ENCODE results near the gene POLR3B. TPM values are rescaled to one million over a fixed set of nuclear protein-coding genes. Genes with fewer than 3 reads are reported as not detected.

The POLR3B gene
- total and polyA plus RNA-seq, 9 of the 15 experiments (the other 6 are each of a cell fraction or from before 2014, with no cell fraction given): 7.6 to 17.9 (median 14.4) TPM

GRCh38 chr12:106517314-106517713 is 159.8 kb downstream of the POLR3B start:
- WGBS (ENCODE audit: insufficient coverage, low coverage, missing lambda C conversion rate): 15% methylated on average over 1 of the region's 1 CpG
- Histone ChIP-seq H3K36me3 (ENCODE audit: control insufficient read depth, insufficient read depth, low read length) (no peaks in the 10 kb centered on the region), H3K9ac (ENCODE audit: insufficient read depth in 1 of 2, low read depth in 2 of 2, low read length in 2 of 2) (no peak overlapping the region), H3K9me3 (replicated peaks; ENCODE audit: control insufficient read depth, insufficient read depth, low read depth, low read length) (no peaks in the 10 kb centered on the region), H4K20me1 (replicated peaks; ENCODE audit: control insufficient read depth, insufficient read depth, low read length) (no peaks in the 10 kb centered on the region), H3K4me3 (no peak overlapping the region), H3K4me2 (ENCODE audit: insufficient read depth, low read length) (no peak overlapping the region), H3K27ac (ENCODE audit: extremely low read depth, low read depth, low read length) (no peak overlapping the region), H2AFZ (ENCODE audit: low read depth, low read length) (no peak overlapping the region), H3K9me1 (ENCODE audit: control insufficient read depth, insufficient read depth, low read length) (no peaks in the 10 kb centered on the region), H3K79me2 (ENCODE audit: control insufficient read depth, insufficient read depth, low read length) (no peaks in the 10 kb centered on the region), H3K27me3 (ENCODE audit: control insufficient read depth in 2 of 2, insufficient read depth in 2 of 2, low read length in 2 of 2) (peaks cover 24 to 33% of the 10 kb centered on the region in 2 experiments; a peak in 3 of 5 replicates), H3K4me1 (replicated peaks in 1 of 2; ENCODE audit: control insufficient read depth in 2 of 2, insufficient read depth in 2 of 2, low read length in 2 of 2) (no peaks in the 10 kb centered on the region)
- ATAC-seq (no peak), FAIRE-seq (no peak), DNase-seq (ENCODE audit: extremely low read depth in 1 of 4, low spot score in 3 of 4) (no peak)
- BruUV-seq (replicated peaks): no TSS peak
- in situ Hi-C loops (cut with MboI): no loop called here
- intact Hi-C loops (cut with micrococcal nuclease): no loop called here
- ChIA-PET CTCF (ENCODE audit: low intra/inter-chr PET ratio) (no interaction called here), POLR2A (interaction anchor here (0.8 kb wide), 1 partner anchor 13 kb away, joined by 3 read pairs; no protein-coding TSS in a partner anchor)
- TF ChIP-seq, protein P1, sequence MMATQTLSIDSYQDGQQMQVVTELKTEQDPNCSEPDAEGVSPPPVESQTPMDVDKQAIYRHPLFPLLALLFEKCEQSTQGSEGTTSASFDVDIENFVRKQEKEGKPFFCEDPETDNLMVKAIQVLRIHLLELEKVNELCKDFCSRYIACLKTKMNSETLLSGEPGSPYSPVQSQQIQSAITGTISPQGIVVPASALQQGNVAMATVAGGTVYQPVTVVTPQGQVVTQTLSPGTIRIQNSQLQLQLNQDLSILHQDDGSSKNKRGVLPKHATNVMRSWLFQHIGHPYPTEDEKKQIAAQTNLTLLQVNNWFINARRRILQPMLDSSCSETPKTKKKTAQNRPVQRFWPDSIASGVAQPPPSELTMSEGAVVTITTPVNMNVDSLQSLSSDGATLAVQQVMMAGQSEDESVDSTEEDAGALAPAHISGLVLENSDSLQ (IDR thresholded peaks at IDR 0.05): peak; percentile 66
- TF ChIP-seq RFX1 (IDR thresholded peaks at IDR 0.05) (peak; percentile 19; the same call in 1 of the 2 replicates), ZBTB12 (CRISPR knock-in tag; IDR thresholded peaks at IDR 0.05) (no peak), KLF6 (CRISPR knock-in tag; IDR thresholded peaks at IDR 0.05; ENCODE audit: borderline replicate concordance) (no peak), ARID1B (IDR thresholded peaks at IDR 0.05) (no peak), GMEB1 (CRISPR knock-in tag; IDR thresholded peaks at IDR 0.05) (no peak), SMAD1 (IDR thresholded peaks at IDR 0.05; ENCODE audit: low read depth, low read length, partially characterized antibody) (no peak)

Measured in K562 (cell line).